ENCODE measurements around the gene ZNF408. TPM values are rescaled to one million over a fixed set of nuclear protein-coding genes. Genes with fewer than 3 reads are reported as not detected.

The ZNF408 gene
- total and polyA plus RNA-seq, 2 donors (not counting 3 experiments of a cell fraction or from before 2014, with no cell fraction given): 7.8 to 10.9 TPM

GRCh38 chr11:46665356-46665755, 35.5 kb upstream of the ZNF408 start:
- no peak overlapping the region for H3K27ac ChIP-seq (ENCODE audit: insufficient read depth, low read depth, low read length)
- H2AFZ ChIP-seq (ENCODE audit: low read depth, low read length): no peak overlapping the region
- BruUV-seq (replicated peaks): no TSS peak
- H3K4me2 ChIP-seq (ENCODE audit: insufficient read depth, low read length): no peak overlapping the region
- no peaks in the 10 kb centered on the region for H3K27me3 ChIP-seq (ENCODE audit: control insufficient read depth in 2 of 2, insufficient read depth in 2 of 2, low read length in 2 of 2)
- dilution Hi-C loops (cut with MboI; ENCODE audit: extremely low pct_ligation_motif_present, low sequenced_read_pairs) (no loop called here), intact Hi-C loops (cut with micrococcal nuclease) (no loop called here)
- H3K9ac ChIP-seq (replicated peaks; ENCODE audit: extremely low read depth, insufficient read depth, low read length): no peak overlapping the region
- H4K20me1 ChIP-seq (replicated peaks; ENCODE audit: control insufficient read depth, extremely low read depth, insufficient read depth, low read length): no peaks in the 10 kb centered on the region
- TF ChIP-seq MYC (IDR thresholded peaks at IDR 0.05; ENCODE audit: low read depth, low read length) (no peak), CTCF (IDR thresholded peaks at IDR 0.05; ENCODE audit: extremely low read depth in 1 of 2, insufficient read depth in 1 of 2, low read depth in 1 of 2, low read length in 2 of 2) (no peak), GATA2 (IDR thresholded peaks at IDR 0.05; ENCODE audit: insufficient read depth, insufficient read length, low read depth, low read length) (no peak), POLR2A (IDR thresholded peaks at IDR 0.05; ENCODE audit: low read depth, low read length) (no peak), FOS (IDR thresholded peaks at IDR 0.05; ENCODE audit: borderline replicate concordance, insufficient read depth, low read length) (no peak), POLR2AphosphoS5 (IDR thresholded peaks at IDR 0.05; ENCODE audit: insufficient read depth, low read depth, low read length) (no peak), JUN (IDR thresholded peaks at IDR 0.05; ENCODE audit: borderline replicate concordance, insufficient read depth, insufficient read length, low read depth) (no peak), EZH2 (IDR thresholded peaks at IDR 0.05; ENCODE audit: borderline replicate concordance, low read depth, low read length, severe bottlenecking) (no peak)
- TF ChIP-seq, protein P1, sequence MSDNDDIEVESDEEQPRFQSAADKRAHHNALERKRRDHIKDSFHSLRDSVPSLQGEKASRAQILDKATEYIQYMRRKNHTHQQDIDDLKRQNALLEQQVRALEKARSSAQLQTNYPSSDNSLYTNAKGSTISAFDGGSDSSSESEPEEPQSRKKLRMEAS (IDR thresholded peaks at IDR 0.05; ENCODE audit: insufficient read depth, insufficient read length): no peak
- peaks cover 13 to 36% of the 10 kb centered on the region in 2 experiments for H3K36me3 ChIP-seq (ENCODE audit: control insufficient read depth in 2 of 2, extremely low read depth in 1 of 2, insufficient read depth in 2 of 2, low read length in 2 of 2)
- H3K9me3 ChIP-seq (replicated peaks; ENCODE audit: control insufficient read depth, insufficient read depth, low read length): no peaks in the 10 kb centered on the region
- POLR2A ChIA-PET: no interaction called here
- no peak for DNase-seq (ENCODE audit: low read depth, low spot score)
- H3K79me2 ChIP-seq (ENCODE audit: control insufficient read depth, insufficient read depth, low read length): no peaks in the 10 kb centered on the region
- H3K4me3 ChIP-seq (replicated peaks in 1 of 3; ENCODE audit: insufficient read depth in 1 of 3, low read depth in 1 of 3, low read length in 3 of 3): no peak overlapping the region
- CTCF ChIA-PET: no interaction called here
- no peak for FAIRE-seq
- no peaks in the 10 kb centered on the region for H3K9me1 ChIP-seq (replicated peaks; ENCODE audit: control insufficient read depth, extremely low read depth, insufficient read depth, low read length)
- peaks cover 18% of the 10 kb centered on the region for H3K4me1 ChIP-seq (ENCODE audit: control insufficient read depth, extremely low read depth, insufficient read depth, low read length)

Data from endothelial cell of umbilical vein (primary cell).